Activated CD8-positive, alpha-beta T cell treated with anti-CD3 and anti-CD28 coated beads for 36 hours (primary cell): ENCODE measurements around the gene TCF12. TPM values are rescaled to one million over a fixed set of nuclear protein-coding genes. Genes with fewer than 3 reads are reported as not detected.

Experiments used
- ATAC-seq: fragments of 200-7000 bp; cut with Tn5 transposase; one replicate; pipeline ENCODE4 v1.10.0; 2021; ENCODE audit warnings: mild to moderate bottlenecking, moderate library complexity
- CTCF ChIA-PET: fragments of 350-600 bp; sonication (Branson Sonifier 250); formaldehyde crosslinking; loops from one replicate; lab custom pipeline; 2021; ENCODE audit warnings: antibody characterized with exemption; lab: Charles Lee
- POLR2A ChIA-PET: fragments of 350-600 bp; sonication (Branson Sonifier 250); formaldehyde crosslinking; loops from one replicate; lab custom pipeline; 2021; ENCODE audit warnings: antibody characterized with exemption; lab: Charles Lee
- DNase-seq: peaks from one replicate; pipeline ENCODE4 v3.0.0-alpha.2; 2020
- H3K27ac Mint-ChIP-seq: one replicate; pipeline ENCODE4 v1.8.0; 2021; ENCODE audit warnings: mild to moderate bottlenecking, mixed read lengths
- H3K27me3 Mint-ChIP-seq: one replicate; pipeline ENCODE4 v1.8.0; 2021; ENCODE audit warnings: mixed read lengths
- H3K36me3 Mint-ChIP-seq: one replicate; pipeline ENCODE4 v1.8.0; 2021; ENCODE audit warnings: low read depth, mixed read lengths
- H3K4me1 Mint-ChIP-seq: one replicate; pipeline ENCODE4 v1.8.0; 2021; ENCODE audit warnings: low read depth, mixed read lengths
- H3K4me3 Mint-ChIP-seq: one replicate; pipeline ENCODE4 v1.8.0; 2021; ENCODE audit warnings: mild to moderate bottlenecking, moderate library complexity, mixed read lengths
- H3K9me3 Mint-ChIP-seq: one replicate; pipeline ENCODE4 v1.8.0; 2021; ENCODE audit warnings: mixed read lengths
- intact Hi-C: fragments of 100-400 bp; cut with micrococcal nuclease; formaldehyde crosslinking; loops from one replicate; pipeline ENCODE4 v1.10.0; 2022
- total RNA-seq, 2 experiments: library from RNA; stranded (reverse); gene quantifications; one replicate each; pipeline ENCODE4 v1.2.3, GENCODE V29; 2021
- TF ChIP-seq, protein P1 (sequence below): fragments of 200-600 bp; IDR thresholded peaks from one replicate; pipeline ENCODE4 v1.8.0; 2022; ENCODE audit warnings: antibody characterized with exemption, mild to moderate bottlenecking

Gene TCF12
- total RNA-seq, 2 experiments from 2014 or later, result 60.5 to 67.4 TPM

DNA sequence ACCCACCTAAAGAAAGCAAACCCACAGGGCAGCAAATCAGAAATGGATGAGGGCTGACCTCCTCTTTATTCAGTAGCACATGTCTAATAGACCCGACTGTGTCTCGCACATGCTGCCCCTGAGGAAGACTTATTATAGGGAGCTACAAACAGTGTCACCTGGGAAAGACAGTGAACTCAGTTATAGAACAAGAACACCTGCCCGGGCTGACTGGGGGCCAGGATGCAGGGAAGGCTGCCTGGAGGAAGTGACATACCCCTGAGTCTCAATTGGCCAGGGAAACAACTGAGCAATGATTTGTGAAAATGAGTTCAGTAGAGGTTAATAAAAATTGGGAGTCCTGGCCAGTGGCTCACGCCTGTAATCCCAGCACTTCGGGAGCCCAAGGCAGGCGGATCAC is 379.2 kb downstream of the TCF12 start:
- TF ChIP-seq, protein P1, sequence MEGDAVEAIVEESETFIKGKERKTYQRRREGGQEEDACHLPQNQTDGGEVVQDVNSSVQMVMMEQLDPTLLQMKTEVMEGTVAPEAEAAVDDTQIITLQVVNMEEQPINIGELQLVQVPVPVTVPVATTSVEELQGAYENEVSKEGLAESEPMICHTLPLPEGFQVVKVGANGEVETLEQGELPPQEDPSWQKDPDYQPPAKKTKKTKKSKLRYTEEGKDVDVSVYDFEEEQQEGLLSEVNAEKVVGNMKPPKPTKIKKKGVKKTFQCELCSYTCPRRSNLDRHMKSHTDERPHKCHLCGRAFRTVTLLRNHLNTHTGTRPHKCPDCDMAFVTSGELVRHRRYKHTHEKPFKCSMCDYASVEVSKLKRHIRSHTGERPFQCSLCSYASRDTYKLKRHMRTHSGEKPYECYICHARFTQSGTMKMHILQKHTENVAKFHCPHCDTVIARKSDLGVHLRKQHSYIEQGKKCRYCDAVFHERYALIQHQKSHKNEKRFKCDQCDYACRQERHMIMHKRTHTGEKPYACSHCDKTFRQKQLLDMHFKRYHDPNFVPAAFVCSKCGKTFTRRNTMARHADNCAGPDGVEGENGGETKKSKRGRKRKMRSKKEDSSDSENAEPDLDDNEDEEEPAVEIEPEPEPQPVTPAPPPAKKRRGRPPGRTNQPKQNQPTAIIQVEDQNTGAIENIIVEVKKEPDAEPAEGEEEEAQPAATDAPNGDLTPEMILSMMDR, result no peak
- Mint-ChIP-seq H3K27ac (no peak overlapping the region), H3K9me3 (no peaks in the 10 kb centered on the region), H3K4me3 (no peak overlapping the region), H3K4me1 (peaks cover 9% of the 10 kb centered on the region), H3K27me3 (no peaks in the 10 kb centered on the region), H3K36me3 (peaks cover 4% of the 10 kb centered on the region)
- ChIA-PET CTCF (interaction anchor here (1.7 to 2.3 kb wide), 2 partner anchors 9 to 151 kb away, joined by 5 to 8 read pairs; no protein-coding TSS in a partner anchor), POLR2A (interaction anchor here (0.8 kb wide), 1 partner anchor 9 kb away, joined by 3 read pairs; no protein-coding TSS in a partner anchor)
- DNase-seq (no peak), ATAC-seq (no peak)
- intact Hi-C loops, result no loop called here

DNA sequence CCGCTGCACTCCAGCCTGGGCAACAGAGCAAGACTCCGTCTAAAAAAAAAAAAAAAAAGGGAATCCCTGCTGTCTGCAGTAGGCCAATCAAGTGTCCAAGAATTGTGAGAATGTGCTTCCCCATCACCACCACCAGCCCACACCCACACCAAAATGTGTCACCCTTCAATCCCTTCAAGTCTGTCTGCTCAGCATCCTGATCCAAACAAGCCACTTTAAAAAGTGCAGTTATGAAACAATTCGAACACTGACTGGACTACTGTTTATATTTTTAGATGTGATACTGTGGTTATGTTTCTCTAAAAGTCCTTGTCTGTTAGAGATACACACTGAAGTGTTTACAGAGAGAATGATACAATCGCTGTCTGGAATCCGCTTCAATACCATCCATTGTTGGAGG is 379.8 kb downstream of the TCF12 start:
- ATAC-seq (no peak), DNase-seq (no peak)
- H3K27ac Mint-ChIP-seq, result no peak overlapping the region
- peaks cover 9% of the 10 kb centered on the region for H3K4me1 Mint-ChIP-seq
- H3K27me3 Mint-ChIP-seq, result no peaks in the 10 kb centered on the region
- intact Hi-C loops, result no loop called here
- H3K36me3 Mint-ChIP-seq, result peaks cover under 1% of the 10 kb centered on the region
- no peaks in the 10 kb centered on the region for H3K9me3 Mint-ChIP-seq
- POLR2A ChIA-PET, result interaction anchor here (0.8 kb wide), 1 partner anchor 8 kb away, joined by 3 read pairs; no protein-coding TSS in a partner anchor
- CTCF ChIA-PET, result interaction anchor here (2.3 kb wide), 1 partner anchor 8 kb away, joined by 8 read pairs; no protein-coding TSS in a partner anchor
- no peak overlapping the region for H3K4me3 Mint-ChIP-seq
- TF ChIP-seq, protein P1, result no peak

DNA sequence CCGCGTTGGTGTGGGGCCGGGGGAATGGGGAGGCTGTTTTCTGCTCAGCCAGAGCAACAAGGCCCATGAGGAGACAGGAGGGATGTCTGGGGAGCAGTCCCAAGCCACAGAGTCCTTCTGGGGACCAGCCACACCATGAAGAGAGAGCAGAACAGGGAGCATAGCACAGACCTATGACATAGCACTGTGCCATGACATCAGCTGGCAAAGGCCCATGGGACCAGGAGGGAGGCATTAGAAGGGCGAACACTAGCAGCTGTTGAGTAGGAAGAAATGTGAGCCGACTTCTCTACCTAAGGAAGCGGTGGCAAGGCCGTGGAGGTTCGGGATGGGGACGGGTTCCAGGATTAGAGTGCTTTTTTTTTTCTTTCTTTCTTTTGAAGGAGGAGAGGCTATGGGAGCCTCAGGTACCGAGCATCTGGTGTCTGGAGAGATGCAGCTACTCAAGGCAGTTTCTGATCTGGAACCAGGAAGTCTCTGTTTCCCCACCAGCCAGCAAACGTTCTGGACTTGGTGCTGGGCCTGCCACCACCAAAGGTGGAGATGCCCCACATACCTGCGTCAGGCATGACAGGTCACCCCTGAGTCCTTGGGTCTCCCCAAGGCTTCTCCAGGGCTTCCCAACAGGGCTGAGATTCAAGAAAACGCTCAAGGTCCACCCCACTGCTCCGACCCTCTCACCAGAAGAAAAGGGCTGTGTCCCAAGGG is 380.6 kb downstream of the TCF12 start:
- TF ChIP-seq, protein P1, result no peak

DNA sequence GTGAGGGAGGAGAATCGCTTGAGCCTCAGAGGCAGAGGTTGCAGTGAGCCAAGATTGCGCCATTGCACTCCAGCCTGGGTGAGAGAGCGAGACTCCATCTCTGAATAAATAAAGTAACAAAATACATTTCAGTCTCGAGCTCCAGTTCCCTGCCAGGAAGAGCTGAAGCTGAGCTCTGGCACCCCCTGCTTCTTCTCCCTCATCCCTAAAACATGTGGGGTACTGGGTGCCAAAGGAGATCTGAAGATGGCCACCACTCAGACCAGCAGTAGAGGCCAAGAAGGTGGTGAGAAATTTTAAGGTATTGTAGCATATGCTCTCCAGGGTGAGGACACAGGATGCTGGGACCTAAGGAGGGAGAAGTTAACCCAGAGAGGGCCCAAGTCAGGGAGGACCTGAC is 382.9 kb downstream of the TCF12 start:
- Mint-ChIP-seq H3K36me3 (no peaks in the 10 kb centered on the region), H3K4me3 (no peak overlapping the region), H3K27me3 (peaks cover 7% of the 10 kb centered on the region), H3K27ac (no peak overlapping the region), H3K4me1 (peaks cover 9% of the 10 kb centered on the region), H3K9me3 (no peaks in the 10 kb centered on the region)
- ChIA-PET CTCF (interaction anchor here (1.1 kb wide), 1 partner anchor 806 kb away, joined by 3 read pairs; no protein-coding TSS in a partner anchor), POLR2A (no interaction called here)
- TF ChIP-seq, protein P1, result no peak
- intact Hi-C loops, result loop anchor here (10.0 kb wide), 1 partner anchor 807 kb away; no protein-coding TSS in a partner anchor
- DNase-seq (no peak), ATAC-seq (no peak)

More for the DNA sequence above, 380.6 kb downstream of the TCF12 start:
- CTCF ChIA-PET, result no interaction called here
- intact Hi-C loops, result no loop called here
- H3K36me3 Mint-ChIP-seq, result no peaks in the 10 kb centered on the region
- H3K4me1 Mint-ChIP-seq, result peaks cover 9% of the 10 kb centered on the region
- ATAC-seq, result no peak
- H3K4me3 Mint-ChIP-seq, result no peak overlapping the region
- POLR2A ChIA-PET, result no interaction called here
- H3K27me3 Mint-ChIP-seq, result no peaks in the 10 kb centered on the region
- H3K27ac Mint-ChIP-seq, result no peak overlapping the region
- H3K9me3 Mint-ChIP-seq, result no peaks in the 10 kb centered on the region
- DNase-seq, result no peak
